Left kidney (tissue), 1 donor: ENCODE measurements around the gene DLG2. TPM values are rescaled to one million over a fixed set of nuclear protein-coding genes. Genes with fewer than 3 reads are reported as not detected.

ENCODE experiments used
- polyA plus RNA-seq: library from polyadenylated mRNA; unstranded; fragments of 120-200 nt; gene quantifications from one replicate; pipeline ENCODE4 v1.2.1, GENCODE V29; 2013; ENCODE audit not compliant: insufficient read length

The DLG2 gene
- polyA plus RNA-seq, 1 donor = 13.4 TPM

Other genes starting within 250 kb of the DLG2 start
- gene TMEM126B, start 1.2 kb upstream of the DLG2 start, polyA plus RNA-seq = 69.7 TPM
- gene TMEM126A, start 20.6 kb upstream of the DLG2 start, polyA plus RNA-seq = 33.7 TPM
- gene CREBZF, start 37.8 kb upstream of the DLG2 start, polyA plus RNA-seq = 141 TPM
- gene CCDC89, start 58.9 kb upstream of the DLG2 start, polyA plus RNA-seq = 3.0 TPM
- gene SYTL2, start 183.8 kb upstream of the DLG2 start, polyA plus RNA-seq = 106 TPM
- gene CCDC83, start 228.0 kb upstream of the DLG2 start, polyA plus RNA-seq = 0.12 TPM